ENCODE data around the gene USP4.
"Not testable (repeated sequence)": the region's sequence is repeated elsewhere in the genome, so short reads cannot be mapped to it uniquely, and the experiment has no call there.

USP4 gene

GRCh38 chr3:49339941-49340800 is at the start of gene USP4:
TSS of gene USP4 (minus strand) at chr3:49340053. CDS start at chr3:49340024, 29 bp downstream.
- peak; percentile 95 for DNase-seq

GRCh38 chr3:49389297-49389696 is 49.4 kb upstream of the USP4 start:
- no peak for DNase-seq

GRCh38 chr3:49388289-49388820 is 48.5 kb upstream of the USP4 start:
- DNase-seq = no peak

GRCh38 chr3:49387721-49388120 is 47.9 kb upstream of the USP4 start:
- DNase-seq = no peak

GRCh38 chr3:49386056-49386756 is 46.4 kb upstream of the USP4 start:
- DNase-seq = no peak

GRCh38 chr3:49385617-49386016 is 45.8 kb upstream of the USP4 start:
- no peak for DNase-seq

- no peak for DNase-seq
Observed at GRCh38 chr3:49383387-49383786, 43.5 kb upstream of the USP4 start.

- DNase-seq = no peak
Observed at GRCh38 chr3:49378249-49378895, 38.5 kb upstream of the USP4 start.

- peak; percentile 61 for DNase-seq
Observed at GRCh38 chr3:49377483-49377882, 37.6 kb upstream of the USP4 start.

- DNase-seq = no peak
Observed at GRCh38 chr3:49371946-49372345, 32.1 kb upstream of the USP4 start.

- no peak for DNase-seq
Observed at GRCh38 chr3:49370585-49371290, 30.9 kb upstream of the USP4 start.

- DNase-seq = no peak
Observed at GRCh38 chr3:49362561-49362960, 22.7 kb upstream of the USP4 start.

- DNase-seq = no peak
Observed at GRCh38 chr3:49359623-49360022, 19.8 kb upstream of the USP4 start.

- no peak for DNase-seq
Observed at GRCh38 chr3:49358884-49359225, 19.0 kb upstream of the USP4 start.

GRCh38 chr3:49358217-49358883 is 18.5 kb upstream of the USP4 start, which contains the start of gene GPX1:
TSS of gene GPX1 (minus strand) at chr3:49358353. CDS start at chr3:49358278, 75 bp downstream.
- peak; percentile 93 for DNase-seq

- DNase-seq = peak; percentile 83
Observed at GRCh38 chr3:49357443-49358216, 17.8 kb upstream of the USP4 start.

- not testable (repeated sequence) for DNase-seq
Observed at GRCh38 chr3:49357095-49357442, 17.2 kb upstream of the USP4 start.

GRCh38 chr3:49352890-49353421 is 13.1 kb upstream of the USP4 start:
- no peak for DNase-seq

- DNase-seq = no peak
Observed at GRCh38 chr3:49352281-49352680, 12.4 kb upstream of the USP4 start.

- no peak for DNase-seq
Observed at GRCh38 chr3:49351521-49352011, 11.7 kb upstream of the USP4 start.
